Head of caudate nucleus (tissue), 42 donors: ENCODE results near the gene PRR36.
"Not testable (repeated sequence)": the region's sequence is repeated elsewhere in the genome, so short reads cannot be mapped to it uniquely, and the experiment has no call there.

Source experiments
- DNase-seq, 42 donors: peaks; one replicate each; pipeline versions ENCODE4 v3.0.0 to v3.0.0-alpha.2; 2020 to 2021; ENCODE audit warnings: mixed read lengths in 7 of 42
- intact Hi-C: fragments of 100-400 bp; cut with DNase I; formaldehyde crosslinking; loops from one replicate; pipeline ENCODE4 v1.15.0; 2022

The PRR36 gene

GRCh38 chr19:7866399-7867091, 7.6 kb downstream of the PRR36 start:
- DNase-seq, result peak in 1 of 42 donors; percentile 24
- intact Hi-C loops, result no loop called here

GRCh38 chr19:7865262-7865911, 8.8 kb downstream of the PRR36 start:
- peak in 1 of 42 donors; percentile 28 for DNase-seq
- intact Hi-C loops, result no loop called here

GRCh38 chr19:7864690-7865074, 9.5 kb downstream of the PRR36 start:
- intact Hi-C loops, result loop anchor here (5.0 kb wide), 1 partner anchor 38 kb away; the partner anchor contains the start of gene MAP2K7

GRCh38 chr19:7863971-7864689, 10.1 kb downstream of the PRR36 start:
- peak in 1 of 42 donors; percentile 17 for DNase-seq
- intact Hi-C loops, result loop anchor here (5.0 kb wide), 1 partner anchor 38 kb away; the partner anchor contains the start of gene MAP2K7

More at GRCh38 chr19:7864690-7865074, 9.5 kb downstream of the PRR36 start:
- DNase-seq, result peak in 1 of 42 donors; percentile 15

GRCh38 chr19:7863157-7863970, 10.8 kb downstream of the PRR36 start:
- peak in 1 of 42 donors; percentile 17 for DNase-seq

GRCh38 chr19:7862413-7862951, 11.7 kb downstream of the PRR36 start:
- intact Hi-C loops, result loop anchor here (5.0 kb wide), 1 partner anchor 40 kb away; the partner anchor contains the start of gene MAP2K7

More at GRCh38 chr19:7863157-7863970, 10.8 kb downstream of the PRR36 start:
- intact Hi-C loops, result loop anchor here (5.0 kb wide), 1 partner anchor 39 kb away; the partner anchor contains the start of gene MAP2K7

GRCh38 chr19:7861619-7862412, 12.4 kb downstream of the PRR36 start:
- intact Hi-C loops, result loop anchor here (5.0 kb wide), 1 partner anchor 40 kb away; the partner anchor contains the start of gene MAP2K7
- DNase-seq, result peak in 1 of 42 donors; percentile 17

More at GRCh38 chr19:7862413-7862951, 11.7 kb downstream of the PRR36 start:
- peak in 24 of 42 donors; percentile 39 to 76 (median 58) for DNase-seq

GRCh38 chr19:7860714-7861618, 13.2 kb downstream of the PRR36 start:
- intact Hi-C loops, result loop anchor here (5.0 kb wide), 1 partner anchor 41 kb away; the partner anchor contains the start of gene MAP2K7
- DNase-seq, result peak in 24 of 42 donors; percentile 30 to 77 (median 58)

- peak in 1 of 42 donors; percentile 15 for DNase-seq
- intact Hi-C loops, result loop anchor here (5.0 kb wide), 1 partner anchor 42 kb away; the partner anchor contains the start of gene MAP2K7
These were observed 14.1 kb downstream of the PRR36 start for GRCh38 chr19:7859831-7860713.

GRCh38 chr19:7859087-7859486, 15.1 kb downstream of the PRR36 start:
- DNase-seq, intact Hi-C loops: not testable (repeated sequence)

GRCh38 chr19:7858109-7858770, 15.9 kb downstream of the PRR36 start:
- intact Hi-C loops, result no loop called here
- peak in 17 of 42 donors; percentile 29 to 83 (median 64) for DNase-seq

GRCh38 chr19:7857727-7858108, 16.5 kb downstream of the PRR36 start:
- no peak for DNase-seq
- intact Hi-C loops, result no loop called here

GRCh38 chr19:7856679-7857663, 17.2 kb downstream of the PRR36 start:
- DNase-seq, result peak in 1 of 42 donors; percentile 18

More at GRCh38 chr19:7856679-7857663, 17.2 kb downstream of the PRR36 start:
- intact Hi-C loops, result no loop called here
